ENCODE data around the gene NABP2. TPM values are rescaled to one million over a fixed set of nuclear protein-coding genes. Genes with fewer than 3 reads are reported as not detected.
A peak's percentile ranks its signal among the peaks of the same experiment; 100 is the strongest.

The NABP2 gene
- total and polyA plus RNA-seq, 2 donors (not counting 1 experiment from before 2014, with no cell fraction given) = 14.9 to 16.1 TPM

DNA sequence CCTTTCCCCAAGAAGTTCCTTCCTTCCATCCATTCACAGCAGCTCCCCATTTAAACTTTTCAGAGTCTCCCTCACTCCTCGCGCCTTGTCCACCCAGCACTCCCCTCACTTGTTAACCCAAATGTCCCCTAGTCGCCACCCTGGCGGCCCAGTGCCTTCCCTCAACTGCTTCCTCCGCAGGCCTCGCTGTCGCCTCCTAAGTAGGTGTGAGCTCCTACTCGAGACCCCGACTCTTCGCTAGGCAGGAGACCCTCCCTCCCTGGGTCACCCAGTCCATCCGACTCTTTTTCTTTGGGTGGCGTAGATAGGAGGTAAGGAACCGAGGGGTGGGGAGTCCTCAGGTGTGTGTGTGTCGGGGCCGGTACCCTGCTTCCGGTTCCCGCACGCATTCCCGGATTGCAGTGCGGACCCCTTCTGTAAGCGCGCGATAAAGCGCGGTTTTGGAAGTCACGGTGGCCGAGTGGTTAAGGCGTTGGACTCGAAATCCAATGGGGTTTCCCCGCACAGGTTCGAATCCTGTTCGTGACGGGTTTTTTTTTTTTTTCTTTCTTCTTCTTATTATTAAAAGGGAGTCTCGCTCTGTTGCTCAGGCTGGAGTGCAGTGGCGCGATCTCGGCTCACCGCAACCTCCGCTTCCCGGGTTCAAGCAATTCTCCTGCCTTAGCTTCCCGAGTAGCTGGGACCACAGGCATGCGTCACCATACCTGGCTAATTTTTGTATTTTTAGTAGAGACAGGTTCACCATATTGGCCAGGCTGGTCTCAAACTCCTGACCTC is 34.0 kb upstream of the NABP2 start:
- peaks cover 19 to 34% of the 10 kb centered on the region in 2 donors for H3K4me1 ChIP-seq (ENCODE audit: control insufficient read depth in 2 of 2, insufficient read depth in 2 of 2, low read length in 2 of 2)
- ATAC-seq (ENCODE audit: low read depth) (peak; percentile 18), DNase-seq (peak; percentile 86)
- no peaks in the 10 kb centered on the region for H3K9me3 ChIP-seq (ENCODE audit: control extremely low read depth in 1 of 3, control insufficient read depth in 2 of 3, insufficient read depth in 1 of 3, low read length in 2 of 3)
- peak overlapping the region; percentile 75 to 86 for H3K27ac ChIP-seq (ENCODE audit: low read length in 2 of 2)
- peaks cover 29% of the 10 kb centered on the region for H3K79me2 ChIP-seq (ENCODE audit: control insufficient read depth, insufficient read depth, low read length)
- TF ChIP-seq, protein P1, sequence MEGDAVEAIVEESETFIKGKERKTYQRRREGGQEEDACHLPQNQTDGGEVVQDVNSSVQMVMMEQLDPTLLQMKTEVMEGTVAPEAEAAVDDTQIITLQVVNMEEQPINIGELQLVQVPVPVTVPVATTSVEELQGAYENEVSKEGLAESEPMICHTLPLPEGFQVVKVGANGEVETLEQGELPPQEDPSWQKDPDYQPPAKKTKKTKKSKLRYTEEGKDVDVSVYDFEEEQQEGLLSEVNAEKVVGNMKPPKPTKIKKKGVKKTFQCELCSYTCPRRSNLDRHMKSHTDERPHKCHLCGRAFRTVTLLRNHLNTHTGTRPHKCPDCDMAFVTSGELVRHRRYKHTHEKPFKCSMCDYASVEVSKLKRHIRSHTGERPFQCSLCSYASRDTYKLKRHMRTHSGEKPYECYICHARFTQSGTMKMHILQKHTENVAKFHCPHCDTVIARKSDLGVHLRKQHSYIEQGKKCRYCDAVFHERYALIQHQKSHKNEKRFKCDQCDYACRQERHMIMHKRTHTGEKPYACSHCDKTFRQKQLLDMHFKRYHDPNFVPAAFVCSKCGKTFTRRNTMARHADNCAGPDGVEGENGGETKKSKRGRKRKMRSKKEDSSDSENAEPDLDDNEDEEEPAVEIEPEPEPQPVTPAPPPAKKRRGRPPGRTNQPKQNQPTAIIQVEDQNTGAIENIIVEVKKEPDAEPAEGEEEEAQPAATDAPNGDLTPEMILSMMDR (IDR thresholded peaks at IDR 0.05) = peak; percentile 41
- TF ChIP-seq EZH2 (IDR thresholded peaks at IDR 0.05; ENCODE audit: borderline replicate concordance, insufficient read depth, low read depth, low read length, poor library complexity, severe bottlenecking) = no peak
- H3K36me3 ChIP-seq (replicated peaks in 1 of 2; ENCODE audit: control extremely low read depth in 1 of 2, control insufficient read depth in 1 of 2, extremely low read depth in 1 of 2, insufficient read depth in 2 of 2, low read length in 1 of 2) = peaks cover 0 to 13% of the 10 kb centered on the region in 2 experiments
- H3K27me3 ChIP-seq (replicated peaks in 1 of 4; ENCODE audit: control extremely low read depth in 1 of 4, control insufficient read depth in 3 of 4, insufficient read depth in 4 of 4, low read length in 3 of 4) = no peaks in the 10 kb centered on the region
- H3K4me3 ChIP-seq (ENCODE audit: control extremely low read depth in 1 of 5, extremely low read depth in 1 of 5, insufficient read depth in 1 of 5, low read depth in 2 of 5, low read length in 4 of 5) = peak overlapping the region; percentile 22 to 89 (median 85)
- Mint-ChIP-seq H3K9me3 (ENCODE audit: insufficient read depth) (no peaks in the 10 kb centered on the region), H3K27me3 (no peaks in the 10 kb centered on the region), H3K27ac (peak overlapping the region; percentile 97), H3K4me1 (peaks cover 49% of the 10 kb centered on the region), H3K4me3 (peak overlapping the region; percentile 98)
- intact Hi-C loops (cut with micrococcal nuclease) = loop anchor here (1.0 to 10.0 kb wide), 8 partner anchors 32 to 278 kb away; partner anchors contain the start of genes CNPY2, MYL6, RPS26 and SPRYD4
- no peaks in the 10 kb centered on the region for H4K20me1 ChIP-seq (ENCODE audit: control insufficient read depth, insufficient read depth, low read length, poor library complexity, severe bottlenecking)
- H3K9ac ChIP-seq (ENCODE audit: low read length) = peak overlapping the region; percentile 92
- WGBS (ENCODE audit: insufficient coverage) = 1% methylated on average over 22 of the region's 42 CpGs
- peak overlapping the region; percentile 99 for H3K4me2 ChIP-seq (replicated peaks; ENCODE audit: low read depth, low read length, poor library complexity, severe bottlenecking)
- ChIA-PET POLR2A (interaction anchor here (0.6 to 3.2 kb wide), 23 partner anchors 18 to 298 kb away, joined by 3 to 35 read pairs (median 6); partner anchors contain the start of genes COQ10A, CS, ESYT1 and GLS2), CTCF (interaction anchor here (0.5 to 6.7 kb wide), 46 partner anchors 9 to 497 kb away, joined by 3 to 247 read pairs (median 5); partner anchors contain the start of genes ANKRD52, COQ10A, ESYT1 and MYL6B)
- peak overlapping the region; percentile 97 for H2AFZ ChIP-seq (ENCODE audit: insufficient read depth, low read depth, low read length, poor library complexity, severe bottlenecking)

All from B cell (primary cell).